ENCODE measurements around the gene DUSP5. TPM values are rescaled to one million over a fixed set of nuclear protein-coding genes. Genes with fewer than 3 reads are reported as not detected.

DUSP5 gene
- total RNA-seq, 1 experiment from 2014 or later: 34.0 TPM

DNA sequence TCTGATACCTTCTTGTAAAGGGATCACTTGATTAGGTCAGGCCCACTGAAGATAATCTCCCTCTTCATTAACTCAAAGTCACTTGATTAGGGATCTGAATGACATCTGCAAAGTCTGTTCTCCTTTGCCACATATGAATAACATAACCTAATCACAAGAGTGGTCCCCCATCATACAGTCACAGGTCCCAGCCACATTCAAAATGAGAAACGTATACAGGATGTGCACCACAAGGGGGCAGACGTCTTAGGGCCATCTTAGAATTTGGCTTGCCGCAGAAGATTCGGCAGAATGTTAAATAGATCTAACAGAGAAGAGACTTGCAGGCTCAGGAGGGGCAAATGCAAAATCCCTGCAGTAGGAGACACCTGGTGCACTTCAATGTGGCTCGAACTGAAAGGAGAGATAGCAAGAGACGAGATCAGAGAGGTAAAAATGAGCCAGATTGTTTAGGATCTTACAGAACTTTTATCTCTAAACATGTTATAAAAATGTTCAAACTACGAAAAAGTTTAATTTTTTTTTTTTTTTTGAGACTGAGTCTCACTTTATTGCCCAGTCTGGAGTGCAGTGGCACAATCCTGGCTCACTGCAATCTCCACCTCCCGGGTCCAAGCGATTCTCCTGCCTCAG, 59.4 kb downstream of the DUSP5 start:
- Mint-ChIP-seq H3K27me3 (ENCODE audit: unreplicated experiment) (peaks cover 16% of the 10 kb centered on the region), H3K4me3 (ENCODE audit: low read depth, unreplicated experiment) (no peak overlapping the region), H3K36me3 (ENCODE audit: insufficient read depth, unreplicated experiment) (no peaks in the 10 kb centered on the region), H3K27ac (ENCODE audit: unreplicated experiment) (no peak overlapping the region), H3K9me3 (ENCODE audit: low read depth, unreplicated experiment) (no peaks in the 10 kb centered on the region), H3K4me1 (ENCODE audit: low read depth, unreplicated experiment) (no peaks in the 10 kb centered on the region)
- intact Hi-C loops (cut with micrococcal nuclease; ENCODE audit: unreplicated experiment): no loop called here
- CTCF ChIA-PET: no interaction called here
- no TSS peak for BruUV-seq (replicated peaks)
- DNase-seq: peak; percentile 41
- peak; percentile 42 for TF ChIP-seq CTCF (IDR thresholded peaks at IDR 0.05; ENCODE audit: unreplicated experiment)

DNA sequence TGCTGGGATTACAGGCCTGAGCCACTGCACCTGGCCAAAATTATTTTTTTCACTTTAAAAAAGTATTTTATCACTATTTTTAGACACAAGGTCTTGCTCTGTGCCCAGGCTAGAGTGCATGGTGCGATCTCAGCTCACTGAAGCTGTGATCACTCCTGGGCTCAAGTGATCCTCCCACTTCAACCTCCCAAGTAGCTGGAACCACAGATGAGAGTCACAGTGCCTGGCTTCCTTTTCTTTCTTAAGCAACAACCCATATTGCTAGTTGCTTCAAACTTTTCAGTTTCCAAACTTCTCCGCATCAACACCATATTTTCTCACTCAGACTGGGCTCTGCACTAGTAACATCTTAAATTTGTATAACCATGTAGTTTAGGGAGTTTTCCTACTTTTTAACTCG, 60.3 kb downstream of the DUSP5 start:
- Mint-ChIP-seq H3K27ac (ENCODE audit: unreplicated experiment) (no peak overlapping the region), H3K9me3 (ENCODE audit: low read depth, unreplicated experiment) (no peaks in the 10 kb centered on the region), H3K4me3 (ENCODE audit: low read depth, unreplicated experiment) (no peak overlapping the region), H3K27me3 (ENCODE audit: unreplicated experiment) (peaks cover 13% of the 10 kb centered on the region), H3K36me3 (ENCODE audit: insufficient read depth, unreplicated experiment) (no peaks in the 10 kb centered on the region), H3K4me1 (ENCODE audit: low read depth, unreplicated experiment) (no peaks in the 10 kb centered on the region)
- CTCF ChIA-PET: no interaction called here
- TF ChIP-seq CTCF (IDR thresholded peaks at IDR 0.05; ENCODE audit: unreplicated experiment): no peak
- DNase-seq: no peak
- BruUV-seq (replicated peaks): no TSS peak
- intact Hi-C loops (cut with micrococcal nuclease; ENCODE audit: unreplicated experiment): no loop called here

GRCh38 chr10:110560012-110560411, 62.3 kb downstream of the DUSP5 start:
- Mint-ChIP-seq H3K27me3 (ENCODE audit: unreplicated experiment) (peaks cover 13% of the 10 kb centered on the region), H3K27ac (ENCODE audit: unreplicated experiment) (no peak overlapping the region), H3K9me3 (ENCODE audit: low read depth, unreplicated experiment) (no peaks in the 10 kb centered on the region), H3K4me3 (ENCODE audit: low read depth, unreplicated experiment) (no peak overlapping the region), H3K36me3 (ENCODE audit: insufficient read depth, unreplicated experiment) (no peaks in the 10 kb centered on the region), H3K4me1 (ENCODE audit: low read depth, unreplicated experiment) (no peaks in the 10 kb centered on the region)
- DNase-seq: no peak
- CTCF ChIA-PET: interaction anchor here (0.7 kb wide), 1 partner anchor 83 kb away, joined by 4 read pairs; no protein-coding TSS in a partner anchor
- no peak for TF ChIP-seq CTCF (IDR thresholded peaks at IDR 0.05; ENCODE audit: unreplicated experiment)
- no TSS peak for BruUV-seq (replicated peaks)
- intact Hi-C loops (cut with micrococcal nuclease; ENCODE audit: unreplicated experiment): no loop called here

Other genes with a start within 250 kb of the DUSP5 start
- gene SMNDC1, start 193.0 kb upstream of the DUSP5 start, total RNA-seq (2022): 28.4 and 32.8 TPM in 2 replicates
- 26.3 and 31.3 TPM in 2 replicates for gene SMC3, start 69.8 kb downstream of the DUSP5 start, total RNA-seq (2022)
- 0.07 TPM in 1 of 2 replicates, not detected in the other for gene RBM20, start 146.4 kb downstream of the DUSP5 start, total RNA-seq (2022)

Measured in Calu3 (cell line).